ENCODE results near the gene HCAR3.
"Not testable (repeated sequence)": the region's sequence is repeated elsewhere in the genome, so short reads cannot be mapped to it uniquely, and the experiment has no call there.

HCAR3 gene

GRCh38 chr12:122716658-122717057, at the start of gene HCAR3:
TSS of gene HCAR3 (minus strand) at chr12:122716811. CDS start at chr12:122716737, 74 bp downstream.
- in situ Hi-C loops (cut with MboI; ENCODE audit: low sequenced_read_pairs) = not testable (repeated sequence)

- in situ Hi-C loops (cut with MboI; ENCODE audit: low sequenced_read_pairs) = no loop called here
Measured at GRCh38 chr12:122757568-122757967, 41.0 kb upstream of the HCAR3 start.

- in situ Hi-C loops (cut with MboI; ENCODE audit: low sequenced_read_pairs) = loop anchor here (5.0 kb wide), 1 partner anchor 117 kb away; no protein-coding TSS in a partner anchor
Measured at GRCh38 chr12:122754790-122755189, 38.2 kb upstream of the HCAR3 start.

GRCh38 chr12:122753319-122753650, 36.7 kb upstream of the HCAR3 start:
- in situ Hi-C loops (cut with MboI; ENCODE audit: low sequenced_read_pairs) = loop anchor here (5.0 kb wide), 1 partner anchor 116 kb away; no protein-coding TSS in a partner anchor

- in situ Hi-C loops (cut with MboI; ENCODE audit: low sequenced_read_pairs) = loop anchor here (5.0 kb wide), 1 partner anchor 115 kb away; no protein-coding TSS in a partner anchor
Measured at GRCh38 chr12:122752464-122753318, 36.1 kb upstream of the HCAR3 start, which contains the start of gene DENR. TSS of gene DENR (plus strand) at chr12:122752824. CDS start at chr12:122753702, 878 bp downstream.

- in situ Hi-C loops (cut with MboI; ENCODE audit: low sequenced_read_pairs) = loop anchor here (5.0 kb wide), 1 partner anchor 114 kb away; no protein-coding TSS in a partner anchor
Measured at GRCh38 chr12:122750781-122751515, 34.3 kb upstream of the HCAR3 start.

- in situ Hi-C loops (cut with MboI; ENCODE audit: low sequenced_read_pairs) = loop anchor here (5.0 kb wide), 1 partner anchor 112 kb away; no protein-coding TSS in a partner anchor
Measured at GRCh38 chr12:122749569-122750332, 33.1 kb upstream of the HCAR3 start.

- in situ Hi-C loops (cut with MboI; ENCODE audit: low sequenced_read_pairs) = no loop called here
Measured at GRCh38 chr12:122747224-122748135, 30.9 kb upstream of the HCAR3 start.

- in situ Hi-C loops (cut with MboI; ENCODE audit: low sequenced_read_pairs) = no loop called here
Measured at GRCh38 chr12:122743895-122744525, 27.4 kb upstream of the HCAR3 start.

GRCh38 chr12:122740351-122740750, 23.7 kb upstream of the HCAR3 start:
- in situ Hi-C loops (cut with MboI; ENCODE audit: low sequenced_read_pairs) = no loop called here

- in situ Hi-C loops (cut with MboI; ENCODE audit: low sequenced_read_pairs) = no loop called here
Measured at GRCh38 chr12:122738571-122738970, 22.0 kb upstream of the HCAR3 start.

- in situ Hi-C loops (cut with MboI; ENCODE audit: low sequenced_read_pairs) = no loop called here
Measured at GRCh38 chr12:122732611-122733010, 16.0 kb upstream of the HCAR3 start.

GRCh38 chr12:122732170-122732569, 15.6 kb upstream of the HCAR3 start:
- in situ Hi-C loops (cut with MboI; ENCODE audit: low sequenced_read_pairs) = no loop called here

- in situ Hi-C loops (cut with MboI; ENCODE audit: low sequenced_read_pairs) = no loop called here
Measured at GRCh38 chr12:122730215-122731014, 13.8 kb upstream of the HCAR3 start, which contains the start of gene HCAR1. TSS of gene HCAR1 (minus strand) at chr12:122730844. CDS start at chr12:122730339, 505 bp downstream.

GRCh38 chr12:122729583-122730214, 13.1 kb upstream of the HCAR3 start:
- in situ Hi-C loops (cut with MboI; ENCODE audit: low sequenced_read_pairs) = no loop called here

- in situ Hi-C loops (cut with MboI; ENCODE audit: low sequenced_read_pairs) = no loop called here
Measured at GRCh38 chr12:122726080-122726558, 9.5 kb upstream of the HCAR3 start.

- in situ Hi-C loops (cut with MboI; ENCODE audit: low sequenced_read_pairs) = no loop called here
Measured at GRCh38 chr12:122725452-122726079, 9.0 kb upstream of the HCAR3 start.
